ENCODE measurements around the gene CENPW. TPM values are rescaled to one million over a fixed set of nuclear protein-coding genes. Genes with fewer than 3 reads are reported as not detected.

Gene CENPW
- total RNA-seq, 1 experiment from 2014 or later: 62.1 TPM

- CTCF ChIA-PET: no interaction called here
- in situ Hi-C loops (cut with HindIII; ENCODE audit: low pct_unique_long_range_greater_than_20kb, low sequenced_read_pairs) (no loop called here), intact Hi-C loops (cut with micrococcal nuclease; ENCODE audit: unreplicated experiment) (no loop called here)
- BruUV-seq (replicated peaks): no TSS peak
- Histone ChIP-seq H3K4me1 (ENCODE audit: control insufficient read depth, insufficient read depth, low read length) (no peaks in the 10 kb centered on the region), H3K36me3 (ENCODE audit: control insufficient read depth, insufficient read depth, low read length) (no peaks in the 10 kb centered on the region), H3K9me3 (ENCODE audit: control insufficient read depth, insufficient read depth, low read depth, low read length) (no peaks in the 10 kb centered on the region), H3K27me3 (ENCODE audit: control insufficient read depth, insufficient read depth, low read length) (no peaks in the 10 kb centered on the region), H3K4me3 (ENCODE audit: low read depth in 2 of 2, low read length in 2 of 2) (no peak overlapping the region), H3K27ac (ENCODE audit: low read length) (no peak overlapping the region)
- no peak for TF ChIP-seq REST (IDR thresholded peaks at IDR 0.05; ENCODE audit: insufficient read depth in 1 of 2, low read depth in 2 of 2, low read length in 1 of 2)
- no peak for TF ChIP-seq TCF7L2 (IDR thresholded peaks at IDR 0.05; ENCODE audit: low read depth, low read length)
- TF ChIP-seq SIN3A (IDR thresholded peaks at IDR 0.05; ENCODE audit: borderline replicate concordance, insufficient read depth, low read depth, low read length): no peak
- TF ChIP-seq CTCF (IDR thresholded peaks at IDR 0.05): no peak
- TF ChIP-seq POLR2AphosphoS5 (IDR thresholded peaks at IDR 0.05; ENCODE audit: low read depth, low read length): no peak
- ATAC-seq: no peak
- no peak for DNase-seq (ENCODE audit: low read depth, low spot score)
- POLR2A ChIA-PET: no interaction called here
Observed at GRCh38 chr6:126380072-126380583, 40.2 kb downstream of the CENPW start.

- in situ Hi-C loops (cut with HindIII; ENCODE audit: low pct_unique_long_range_greater_than_20kb, low sequenced_read_pairs): no loop called here
- no peak overlapping the region for H3K27ac ChIP-seq (ENCODE audit: low read length)
- no peak overlapping the region for H3K4me3 ChIP-seq (ENCODE audit: low read depth in 2 of 2, low read length in 2 of 2)
- DNase-seq (ENCODE audit: low read depth, low spot score): no peak
- no peak for TF ChIP-seq TCF7L2 (IDR thresholded peaks at IDR 0.05; ENCODE audit: low read depth, low read length)
- TF ChIP-seq SIN3A (IDR thresholded peaks at IDR 0.05; ENCODE audit: borderline replicate concordance, insufficient read depth, low read depth, low read length): no peak
- TF ChIP-seq POLR2AphosphoS5 (IDR thresholded peaks at IDR 0.05; ENCODE audit: low read depth, low read length): no peak
- no peak for TF ChIP-seq CTCF (IDR thresholded peaks at IDR 0.05)
- no peaks in the 10 kb centered on the region for H3K9me3 ChIP-seq (ENCODE audit: control insufficient read depth, insufficient read depth, low read depth, low read length)
- no peaks in the 10 kb centered on the region for H3K27me3 ChIP-seq (ENCODE audit: control insufficient read depth, insufficient read depth, low read length)
- H3K4me1 ChIP-seq (ENCODE audit: control insufficient read depth, insufficient read depth, low read length): no peaks in the 10 kb centered on the region
- H3K36me3 ChIP-seq (ENCODE audit: control insufficient read depth, insufficient read depth, low read length): no peaks in the 10 kb centered on the region
- intact Hi-C loops (cut with micrococcal nuclease; ENCODE audit: unreplicated experiment): no loop called here
- POLR2A ChIA-PET: no interaction called here
- no TSS peak for BruUV-seq (replicated peaks)
- no peak for ATAC-seq
- CTCF ChIA-PET: no interaction called here
Observed at GRCh38 chr6:126381498-126381897, 41.6 kb downstream of the CENPW start.
